Activated CD8-positive, alpha-beta T cell treated with anti-CD3 and anti-CD28 coated beads for 36 hours (primary cell): ENCODE data around the gene ANO1. TPM values are rescaled to one million over a fixed set of nuclear protein-coding genes. Genes with fewer than 3 reads are reported as not detected.

Experiments used
- ATAC-seq: fragments of 200-7000 bp; cut with Tn5 transposase; one replicate; pipeline ENCODE4 v1.10.0; 2021; ENCODE audit warnings: mild to moderate bottlenecking, moderate library complexity
- CTCF ChIA-PET: fragments of 350-600 bp; sonication (Branson Sonifier 250); formaldehyde crosslinking; loops from one replicate; lab custom pipeline; 2021; ENCODE audit warnings: antibody characterized with exemption; lab: Charles Lee
- POLR2A ChIA-PET: fragments of 350-600 bp; sonication (Branson Sonifier 250); formaldehyde crosslinking; loops from one replicate; lab custom pipeline; 2021; ENCODE audit warnings: antibody characterized with exemption; lab: Charles Lee
- DNase-seq: peaks from one replicate; pipeline ENCODE4 v3.0.0-alpha.2; 2020
- H3K27ac Mint-ChIP-seq: one replicate; pipeline ENCODE4 v1.8.0; 2021; ENCODE audit warnings: mild to moderate bottlenecking, mixed read lengths
- H3K27me3 Mint-ChIP-seq: one replicate; pipeline ENCODE4 v1.8.0; 2021; ENCODE audit warnings: mixed read lengths
- H3K36me3 Mint-ChIP-seq: one replicate; pipeline ENCODE4 v1.8.0; 2021; ENCODE audit warnings: low read depth, mixed read lengths
- H3K4me1 Mint-ChIP-seq: one replicate; pipeline ENCODE4 v1.8.0; 2021; ENCODE audit warnings: low read depth, mixed read lengths
- H3K4me3 Mint-ChIP-seq: one replicate; pipeline ENCODE4 v1.8.0; 2021; ENCODE audit warnings: mild to moderate bottlenecking, moderate library complexity, mixed read lengths
- H3K9me3 Mint-ChIP-seq: one replicate; pipeline ENCODE4 v1.8.0; 2021; ENCODE audit warnings: mixed read lengths
- CTCF ChIP-seq: fragments of 200-600 bp; IDR thresholded peaks from one replicate; pipeline ENCODE4 v1.8.0; 2022; ENCODE audit warnings: antibody characterized with exemption, mild to moderate bottlenecking
- intact Hi-C: fragments of 100-400 bp; cut with micrococcal nuclease; formaldehyde crosslinking; loops from one replicate; pipeline ENCODE4 v1.10.0; 2022
- total RNA-seq, 2 experiments: library from RNA; stranded (reverse); gene quantifications; one replicate each; pipeline ENCODE4 v1.2.3, GENCODE V29; 2021

The ANO1 gene
- total RNA-seq, 2 experiments from 2014 or later: not detected

GRCh38 chr11:70065318-70066135, 12.6 kb upstream of the ANO1 start:
- Mint-ChIP-seq H3K27me3 (peaks cover 17% of the 10 kb centered on the region), H3K36me3 (no peaks in the 10 kb centered on the region)

GRCh38 chr11:70066136-70066520, 12.0 kb upstream of the ANO1 start:
- TF ChIP-seq CTCF: no peak
- CTCF ChIA-PET: no interaction called here
- intact Hi-C loops: no loop called here

More at GRCh38 chr11:70065318-70066135, 12.6 kb upstream of the ANO1 start:
- H3K9me3 Mint-ChIP-seq: no peaks in the 10 kb centered on the region
- no peak for DNase-seq
- ATAC-seq: no peak
- TF ChIP-seq CTCF: no peak
- CTCF ChIA-PET: no interaction called here
- no peak overlapping the region for H3K4me3 Mint-ChIP-seq
- no peak overlapping the region for H3K27ac Mint-ChIP-seq
- POLR2A ChIA-PET: no interaction called here
- intact Hi-C loops: no loop called here
- no peaks in the 10 kb centered on the region for H3K4me1 Mint-ChIP-seq

GRCh38 chr11:70066628-70067027, 11.5 kb upstream of the ANO1 start:
- DNase-seq: no peak
- no peaks in the 10 kb centered on the region for H3K4me1 Mint-ChIP-seq
- CTCF ChIA-PET: no interaction called here

More at GRCh38 chr11:70066136-70066520, 12.0 kb upstream of the ANO1 start:
- POLR2A ChIA-PET: no interaction called here
- Mint-ChIP-seq H3K27ac (no peak overlapping the region), H3K36me3 (no peaks in the 10 kb centered on the region), H3K4me1 (no peaks in the 10 kb centered on the region), H3K9me3 (no peaks in the 10 kb centered on the region), H3K4me3 (no peak overlapping the region), H3K27me3 (peaks cover 20% of the 10 kb centered on the region)
- ATAC-seq: no peak
- DNase-seq: no peak

GRCh38 chr11:70067036-70067435, 11.1 kb upstream of the ANO1 start:
- DNase-seq (no peak), ATAC-seq (no peak)
- ChIA-PET POLR2A (no interaction called here), CTCF (no interaction called here)
- no peak for TF ChIP-seq CTCF
- intact Hi-C loops: no loop called here
- Mint-ChIP-seq H3K4me1 (no peaks in the 10 kb centered on the region), H3K27ac (no peak overlapping the region), H3K4me3 (no peak overlapping the region), H3K27me3 (peaks cover 25% of the 10 kb centered on the region), H3K9me3 (no peaks in the 10 kb centered on the region), H3K36me3 (no peaks in the 10 kb centered on the region)

More at GRCh38 chr11:70066628-70067027, 11.5 kb upstream of the ANO1 start:
- no peak overlapping the region for H3K4me3 Mint-ChIP-seq
- TF ChIP-seq CTCF: no peak
- intact Hi-C loops: no loop called here
- POLR2A ChIA-PET: no interaction called here
- no peaks in the 10 kb centered on the region for H3K36me3 Mint-ChIP-seq
- H3K27me3 Mint-ChIP-seq: peaks cover 21% of the 10 kb centered on the region
- H3K27ac Mint-ChIP-seq: no peak overlapping the region
- H3K9me3 Mint-ChIP-seq: no peaks in the 10 kb centered on the region
- no peak for ATAC-seq

- Mint-ChIP-seq H3K36me3 (no peaks in the 10 kb centered on the region), H3K4me1 (no peaks in the 10 kb centered on the region), H3K9me3 (no peaks in the 10 kb centered on the region), H3K27me3 (peaks cover 29% of the 10 kb centered on the region), H3K27ac (no peak overlapping the region), H3K4me3 (no peak overlapping the region)
- intact Hi-C loops: no loop called here
- ChIA-PET POLR2A (no interaction called here), CTCF (no interaction called here)
- DNase-seq: no peak
- ATAC-seq: no peak
- no peak for TF ChIP-seq CTCF
These were observed 10.4 kb upstream of the ANO1 start for GRCh38 chr11:70067591-70068341.
